GM12878 (cell line): Measurements from ENCODE around the gene GPC6. TPM values are rescaled to one million over a fixed set of nuclear protein-coding genes. Genes with fewer than 3 reads are reported as not detected.

Source experiments
- ATAC-seq: fragments of 200-7000 bp; cut with Tn5 transposase; 3 replicates; pipeline ENCODE4 v1.9.1; 2020; ENCODE audit warnings: mild to moderate bottlenecking, moderate library complexity
- BruUV-seq: library from RNA; stranded (reverse); fragments of 400-500 nt; replicated peaks from 2 replicates; lab custom pipeline; 2021; lab: Mats Ljungman, UMichigan
- CTCF ChIA-PET: fragments of 300-600 bp; sonication (Branson Sonifier 250); formaldehyde crosslinking; extraction: SDS; loops from one replicate; lab custom pipeline; 2021; ENCODE audit warnings: inconsistent platforms; lab: Yijun Ruan, JAX
- POLR2A ChIA-PET: fragments of 350-600 bp; formaldehyde crosslinking; extraction: SDS; loops from one replicate; lab custom pipeline; 2021; ENCODE audit warnings: inconsistent platforms; lab: Charles Lee
- RAD21 ChIA-PET: fragments of 300-600 bp; sonication (Branson Sonifier 250); formaldehyde crosslinking; loops from one replicate; lab custom pipeline; 2023; ENCODE audit warnings: antibody characterized with exemption; ENCODE audit not compliant: unreplicated experiment; lab: Charles Lee
- SMC1A ChIA-PET: fragments of 300-600 bp; sonication (Branson Sonifier 250); formaldehyde crosslinking; loops from one replicate; lab custom pipeline; 2023; ENCODE audit not compliant: unreplicated experiment, uncharacterized antibody; lab: Charles Lee
- DNase-seq: peaks from one replicate; pipeline ENCODE4 v3.0.0-alpha.2; 2011; ENCODE audit warnings: low read depth, low spot score
- FAIRE-seq: peaks from 3 replicates; lab custom pipeline; 2011; peaks lifted over from hg19 to GRCh38; lab: Jason Lieb, UNC
- H2AFZ ChIP-seq: 2 replicates; pipeline ENCODE4 v1.6.0; 2011; ENCODE audit warnings: low read depth, low read length, control low read depth; ENCODE audit not compliant: control insufficient read depth
- H3K27ac ChIP-seq: 2 replicates; pipeline ENCODE4 v1.5.1; 2011; ENCODE audit warnings: control low read depth; ENCODE audit not compliant: control insufficient read depth, insufficient read depth
- H3K27me3 ChIP-seq, 2 experiments: replicated peaks in 1 of 2; 2 replicates each; pipeline versions ENCODE4 v1.6.0 to v1.6.1; 2011; ENCODE audit warnings: low read length in 1 of 2; ENCODE audit not compliant: control insufficient read depth in 2 of 2, insufficient read depth in 2 of 2
- H3K36me3 ChIP-seq, 2 experiments: 2 replicates each; pipeline ENCODE4 v1.5.1; 2011; ENCODE audit warnings: low read length in 1 of 2; ENCODE audit not compliant: control insufficient read depth in 2 of 2, insufficient read depth in 2 of 2
- H3K4me1 ChIP-seq: 2 replicates; pipeline ENCODE4 v1.6.1; 2011; ENCODE audit warnings: mild to moderate bottlenecking, low read length, moderate library complexity, mixed read lengths; ENCODE audit not compliant: control insufficient read depth, insufficient read depth
- H3K4me2 ChIP-seq: 2 replicates; pipeline ENCODE4 v1.6.0; 2011; ENCODE audit warnings: control low read depth; ENCODE audit not compliant: control insufficient read depth, insufficient read depth
- H3K4me3 ChIP-seq: fragments of 200-600 bp; sonication (generic); 2 replicates; pipeline ENCODE4 v1.5.1; 2016
- H3K79me2 ChIP-seq: 2 replicates; pipeline ENCODE4 v1.6.0; 2011; ENCODE audit warnings: low read length; ENCODE audit not compliant: control insufficient read depth, insufficient read depth
- H3K9ac ChIP-seq: 2 replicates; pipeline ENCODE4 v1.8.0; 2011; ENCODE audit warnings: low read length, control low read depth, mixed read lengths; ENCODE audit not compliant: control insufficient read depth, insufficient read depth
- H3K9me3 ChIP-seq: replicated peaks from 3 replicates; pipeline ENCODE4 v1.5.1; 2011; ENCODE audit warnings: mild to moderate bottlenecking, low read length; ENCODE audit not compliant: control insufficient read depth, insufficient read depth
- H4K20me1 ChIP-seq: 2 replicates; pipeline ENCODE4 v1.6.0; 2011; ENCODE audit not compliant: control insufficient read depth, insufficient read depth
- BCL3 ChIP-seq: IDR thresholded peaks from 2 replicates; pipeline ENCODE4 v1.6.1; 2011; ENCODE audit warnings: borderline replicate concordance, low read depth, mild to moderate bottlenecking, moderate library complexity, low read length; ENCODE audit not compliant: insufficient read depth, poor library complexity, severe bottlenecking
- E2F4 ChIP-seq: IDR thresholded peaks from 2 replicates; pipeline ENCODE4 v1.6.1; 2012; ENCODE audit warnings: low read depth, low read length, improper control_type of control experiment
- ELK1 ChIP-seq: IDR thresholded peaks from 2 replicates; pipeline ENCODE4 v1.6.1; 2012; ENCODE audit warnings: low read depth, low read length, improper control_type of control experiment
- ESRRA ChIP-seq: IDR thresholded peaks from 2 replicates; pipeline ENCODE4 v1.6.1; 2012; ENCODE audit warnings: mild to moderate bottlenecking, low read length, improper control_type of control experiment
- ETV6 ChIP-seq, 2 experiments: fragments of 450-650 bp in 1 of 2; IDR thresholded peaks in 1 of 2; conservative IDR thresholded peaks in 1 of 2; 2 replicates each; pipeline ENCODE4 v1.6.1; 2014; ENCODE audit warnings: antibody characterized with exemption in 1 of 2, borderline replicate concordance in 1 of 2, low read depth in 1 of 2, mild to moderate bottlenecking in 1 of 2, moderate library complexity in 1 of 2
- GABPA ChIP-seq: IDR thresholded peaks from 2 replicates; pipeline ENCODE4 v1.6.1; 2014; ENCODE audit warnings: antibody characterized with exemption, low read depth, mild to moderate bottlenecking, inconsistent platforms
- JUND ChIP-seq: IDR thresholded peaks from 2 replicates; pipeline ENCODE4 v1.6.1; 2012; ENCODE audit warnings: low read depth, mild to moderate bottlenecking, low read length, improper control_type of control experiment, moderate library complexity
- LARP7 ChIP-seq: fragments of 450-650 bp; IDR thresholded peaks from 2 replicates; pipeline ENCODE4 v1.6.1; 2017; ENCODE audit warnings: mild to moderate bottlenecking
- MLLT1 ChIP-seq: fragments of 450-650 bp; IDR thresholded peaks from 2 replicates; pipeline ENCODE4 v1.6.1; 2016; ENCODE audit warnings: mild to moderate bottlenecking
- MTA3 ChIP-seq: IDR thresholded peaks from 2 replicates; pipeline ENCODE4 v1.6.1; 2012; ENCODE audit warnings: low read length, inconsistent platforms, borderline replicate concordance
- POLR2AphosphoS5 ChIP-seq: IDR thresholded peaks from 2 replicates; pipeline ENCODE4 v1.6.1; 2011; ENCODE audit warnings: mild to moderate bottlenecking, low read length, inconsistent platforms
- RUNX3 ChIP-seq: IDR thresholded peaks from 2 replicates; pipeline ENCODE4 v1.6.1; 2012; ENCODE audit warnings: low read length, inconsistent platforms
- SREBF1 ChIP-seq: IDR thresholded peaks from 2 replicates; pipeline ENCODE4 v1.6.1; 2012; ENCODE audit warnings: mild to moderate bottlenecking, low read length
- YBX1 ChIP-seq: fragments of 450-650 bp; IDR thresholded peaks from 2 replicates; pipeline ENCODE4 v1.6.1; 2016; ENCODE audit warnings: antibody characterized with exemption
- ZNF207 ChIP-seq: fragments of 450-650 bp; IDR thresholded peaks from 2 replicates; pipeline ENCODE4 v1.6.1; 2014; ENCODE audit warnings: antibody characterized with exemption, mild to moderate bottlenecking, borderline replicate concordance
- ZNF592 ChIP-seq: fragments of 450-650 bp; IDR thresholded peaks from 2 replicates; pipeline ENCODE4 v1.6.1; 2017; ENCODE audit warnings: mild to moderate bottlenecking, moderate library complexity
- WGBS: methylation state at CpG from one replicate; pipeline ENCODE4 v1.1.6; 2016; ENCODE audit warnings: low lambda C conversion rate; ENCODE audit not compliant: insufficient replicate concordance, insufficient coverage; ENCODE audit errors: missing lambda C conversion rate; 5-methylcytosine and 5-hydroxymethylcytosine counted together
- in situ Hi-C: fragments of 300-500 bp; cut with MboI; formaldehyde crosslinking; loops from 9 replicates; pipeline ENCODE4 v1.14.3; 2018; ENCODE audit warnings: mixed read lengths
- intact Hi-C: fragments of 100-400 bp; cut with micrococcal nuclease; formaldehyde crosslinking; loops from one replicate; pipeline ENCODE4 v1.14.2; 2022; ENCODE audit not compliant: unreplicated experiment
- polyA plus RNA-seq, 11 experiments: library from polyadenylated mRNA; depleted of rRNA in 4 of 11; unstranded in 6 of 11; stranded (reverse) in 5 of 11; fragments of >200 nt; fragmentation: Nextera tagmentation in 4 of 11; fragmentation: Illumina TruSeq in 1 of 11; extraction: Ambion mirVana in 4 of 11; extraction: Trizol in 1 of 11; gene quantifications; 1 replicate in 1 of 11; 2 replicates in 10 of 11; pipeline versions ENCODE4 v1.2.1 to v1.2.3, GENCODE V29; 2011 to 2016; ENCODE audit warnings: inconsistent platforms in 2 of 11, missing spikeins in 2 of 11, low read depth in 1 of 11
- total RNA-seq, 4 experiments: library from RNA; depleted of rRNA in 3 of 4; stranded (reverse); fragments of >200 nt in 3 of 4; fragmentation: Illumina TruSeq in 1 of 4; extraction: Trizol in 1 of 4; gene quantifications; 2 replicates each; pipeline versions ENCODE4 v1.2.1 to v1.2.3, GENCODE V29; 2013 to 2021

Gene GPC6
- total and polyA plus RNA-seq, 10 of the 15 experiments (the other 5 are each of a cell fraction or from before 2014, with no cell fraction given): 0.03 to 0.04 (median 0.03) TPM; not detected in 7

- Histone ChIP-seq H3K79me2 (no peaks in the 10 kb centered on the region), H3K27me3 (no peaks in the 10 kb centered on the region), H3K27ac (no peak overlapping the region), H3K9ac (no peak overlapping the region), H2AFZ (no peak overlapping the region), H4K20me1 (no peaks in the 10 kb centered on the region), H3K4me1 (no peaks in the 10 kb centered on the region), H3K4me3 (no peak overlapping the region), H3K4me2 (no peak overlapping the region), H3K36me3 (no peaks in the 10 kb centered on the region), H3K9me3 (no peaks in the 10 kb centered on the region)
- BruUV-seq: no TSS peak
- ATAC-seq (no peak), DNase-seq (no peak), FAIRE-seq (no peak)
- in situ Hi-C loops: no loop called here
- ChIA-PET SMC1A (no interaction called here), CTCF (no interaction called here), POLR2A (no interaction called here), RAD21 (no interaction called here)
- 52% methylated on average over 3 of the region's 3 CpGs for WGBS
- intact Hi-C loops: no loop called here
- TF ChIP-seq MTA3 (no peak), SREBF1 (no peak), YBX1 (no peak), MLLT1 (no peak), ZNF207 (no peak), LARP7 (no peak), ZNF592 (no peak), ELK1 (no peak), POLR2AphosphoS5 (no peak), ETV6 (conservative IDR thresholded peaks at IDR 0.05 in 1 of 2, IDR thresholded peaks at IDR 0.05 in 1 of 2; ENCODE audit: borderline replicate concordance in 1 of 2, low read depth in 1 of 2) (no peak), ESRRA (no peak), BCL3 (no peak), E2F4 (no peak), RUNX3 (no peak), GABPA (no peak), JUND (no peak)
Measured at GRCh38 chr13:94214975-94215374, 988.4 kb downstream of the GPC6 start.
